KOPT-K1 (cell line): Measurements from ENCODE around the gene ACOX3.
"Not testable (repeated sequence)": the region's sequence is repeated elsewhere in the genome, so short reads cannot be mapped to it uniquely, and the experiment has no call there.

Experiments
- H3K27ac ChIP-seq: fragments of 200-600 bp; sonication (generic); 2 replicates; pipeline ENCODE4 v1.5.1; 2016; ENCODE audit warnings: antibody characterized with exemption, mild to moderate bottlenecking, low read depth, low read length; ENCODE audit not compliant: poor library complexity, severe bottlenecking
- H3K36me3 ChIP-seq: fragments of 200-600 bp; sonication (generic); 2 replicates; pipeline ENCODE4 v1.5.1; 2017; ENCODE audit warnings: antibody characterized with exemption, mild to moderate bottlenecking, low read length, moderate library complexity; ENCODE audit not compliant: insufficient read depth
- H3K9me3 ChIP-seq: fragments of 200-600 bp; sonication (generic); 2 replicates; pipeline ENCODE4 v1.5.1; 2017; ENCODE audit warnings: antibody characterized with exemption, low read length, mild to moderate bottlenecking; ENCODE audit not compliant: insufficient read depth, poor library complexity, severe bottlenecking

ACOX3 gene

GRCh38 chr4:8394806-8395205 lies 45.7 kb downstream of the ACOX3 start:
- Histone ChIP-seq H3K27ac (no peak overlapping the region), H3K9me3 (no peaks in the 10 kb centered on the region), H3K36me3 (no peaks in the 10 kb centered on the region; the same call in 1 of the 2 replicates)

- Histone ChIP-seq H3K36me3 (no peaks in the 10 kb centered on the region; the same call in 1 of the 2 replicates), H3K27ac (no peak overlapping the region), H3K9me3 (no peaks in the 10 kb centered on the region)
These were observed 46.4 kb downstream of the ACOX3 start for GRCh38 chr4:8394061-8394519.

- H3K36me3 ChIP-seq, result no peaks in the 10 kb centered on the region; the same call in 1 of the 2 replicates
- H3K9me3 ChIP-seq, result no peaks in the 10 kb centered on the region
- H3K27ac ChIP-seq, result no peak overlapping the region
These were observed 46.9 kb downstream of the ACOX3 start for GRCh38 chr4:8393593-8394038.

DNA sequence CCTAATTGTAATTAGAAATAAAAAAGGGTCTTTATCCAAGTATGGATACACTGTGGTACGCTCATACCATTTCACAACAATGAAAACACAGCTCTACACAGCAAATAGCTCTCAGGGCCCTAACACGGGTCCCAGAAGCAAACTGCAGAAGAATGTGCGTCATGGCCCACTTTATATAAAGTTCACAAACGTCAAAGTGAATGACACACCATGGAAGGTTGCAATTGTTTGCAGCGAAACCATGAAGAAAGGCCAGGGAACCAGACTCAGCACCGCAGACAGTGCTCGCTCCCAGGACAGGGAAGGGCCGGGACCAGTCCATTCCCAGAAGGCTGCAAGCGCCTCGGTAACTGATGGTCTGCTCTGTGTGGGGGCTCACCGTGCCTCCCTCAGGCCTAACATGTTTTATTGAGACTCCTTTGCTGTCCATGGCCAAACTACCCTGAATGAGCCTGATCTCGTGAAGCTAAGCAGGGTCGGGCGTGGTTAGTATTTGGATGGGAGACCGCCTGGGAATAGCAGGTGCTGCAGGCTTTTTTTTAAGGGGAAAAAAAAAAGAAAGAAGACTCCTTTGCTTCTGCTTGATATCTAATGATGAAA lies 47.8 kb downstream of the ACOX3 start:
- no peaks in the 10 kb centered on the region for H3K9me3 ChIP-seq
- H3K36me3 ChIP-seq, result no peaks in the 10 kb centered on the region; the same call in 1 of the 2 replicates
- no peak overlapping the region for H3K27ac ChIP-seq

- peaks cover 2% of the 10 kb centered on the region; the same call in 1 of the 2 replicates for H3K36me3 ChIP-seq
- no peaks in the 10 kb centered on the region for H3K9me3 ChIP-seq
- no peak overlapping the region for H3K27ac ChIP-seq
These were observed 48.6 kb downstream of the ACOX3 start for GRCh38 chr4:8391972-8392371.

DNA sequence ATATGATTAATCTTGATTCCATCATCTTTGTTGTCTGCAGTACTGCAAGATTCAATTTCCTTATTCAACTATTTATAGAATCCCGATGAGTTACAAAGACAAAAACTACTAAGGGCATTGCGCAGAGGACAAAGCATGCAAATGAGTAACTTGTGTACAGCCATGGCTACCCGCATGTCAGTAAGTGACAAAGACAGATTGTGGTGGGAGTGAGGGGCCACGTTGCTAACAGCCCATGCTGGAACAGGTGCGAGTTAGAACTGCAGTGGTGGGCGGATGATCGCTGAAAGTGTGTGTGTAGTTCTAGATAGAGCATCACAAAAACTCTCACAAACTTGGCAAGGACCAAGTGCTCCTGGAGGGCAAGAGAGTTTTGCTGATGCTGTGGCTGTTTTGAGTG lies 49.5 kb downstream of the ACOX3 start:
- peaks cover 4% of the 10 kb centered on the region; the same call in 1 of the 2 replicates for H3K36me3 ChIP-seq
- no peak overlapping the region for H3K27ac ChIP-seq
- H3K9me3 ChIP-seq, result no peaks in the 10 kb centered on the region

DNA sequence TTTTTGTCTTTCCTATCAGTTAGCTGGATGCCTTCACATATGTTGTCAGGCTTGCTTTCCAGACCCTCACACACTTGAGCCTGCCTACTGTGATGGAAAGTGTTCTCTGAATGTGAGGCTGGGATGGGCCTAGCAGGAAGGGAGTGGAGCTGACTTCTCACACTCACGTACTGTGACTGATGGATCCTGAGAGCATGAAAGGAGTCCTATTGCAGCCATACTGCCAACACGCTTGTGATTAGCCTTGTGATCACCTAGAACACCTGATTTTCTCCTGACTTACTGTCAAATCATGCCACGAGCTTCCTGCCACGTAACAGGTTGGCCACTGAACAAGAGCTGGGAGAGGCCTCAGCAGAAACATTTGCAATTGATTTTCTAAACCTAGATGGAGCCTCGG lies 49.9 kb downstream of the ACOX3 start:
- Histone ChIP-seq H3K27ac (no peak overlapping the region), H3K9me3 (no peaks in the 10 kb centered on the region), H3K36me3 (peaks cover 4% of the 10 kb centered on the region; the same call in 1 of the 2 replicates)

GRCh38 chr4:8388528-8388870 lies 52.0 kb downstream of the ACOX3 start:
- peaks cover 4% of the 10 kb centered on the region; the same call in 1 of the 2 replicates for H3K36me3 ChIP-seq
- no peak overlapping the region for H3K27ac ChIP-seq
- no peaks in the 10 kb centered on the region for H3K9me3 ChIP-seq

GRCh38 chr4:8387615-8388527 lies 52.7 kb downstream of the ACOX3 start:
- Histone ChIP-seq H3K36me3 (peaks cover 4% of the 10 kb centered on the region; the same call in 1 of the 2 replicates), H3K27ac (no peak overlapping the region), H3K9me3 (no peaks in the 10 kb centered on the region)

GRCh38 chr4:8387194-8387593 lies 53.3 kb downstream of the ACOX3 start:
- no peaks in the 10 kb centered on the region for H3K9me3 ChIP-seq
- no peak overlapping the region for H3K27ac ChIP-seq
- peaks cover 4% of the 10 kb centered on the region; the same call in 1 of the 2 replicates for H3K36me3 ChIP-seq

- Histone ChIP-seq H3K36me3 (peaks cover 4% of the 10 kb centered on the region; the same call in 1 of the 2 replicates), H3K27ac (no peak overlapping the region), H3K9me3 (no peaks in the 10 kb centered on the region)
These were observed 53.8 kb downstream of the ACOX3 start for GRCh38 chr4:8386731-8387130.

DNA sequence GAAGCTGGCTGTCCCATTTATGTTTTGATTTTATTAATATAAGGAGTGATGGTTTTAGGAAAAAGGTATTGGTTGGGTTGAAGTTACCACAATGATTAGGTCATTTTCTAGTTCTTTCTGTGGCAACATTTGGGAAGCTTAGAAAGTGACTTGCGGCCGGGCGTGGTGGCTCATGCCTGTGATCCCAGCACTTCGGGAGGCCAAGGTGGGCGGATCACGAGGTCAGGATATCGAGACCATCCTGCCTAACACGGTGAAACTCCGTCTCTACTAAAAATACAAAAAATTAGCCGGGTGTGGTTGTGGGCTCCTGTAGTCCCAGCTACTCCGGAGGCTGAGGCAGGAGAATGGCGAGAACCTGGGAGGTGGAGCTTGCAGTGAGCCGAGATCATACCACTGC lies 54.4 kb downstream of the ACOX3 start:
- H3K27ac ChIP-seq, H3K36me3 ChIP-seq, H3K9me3 ChIP-seq: not testable (repeated sequence)

GRCh38 chr4:8385611-8386010 lies 54.9 kb downstream of the ACOX3 start:
- Histone ChIP-seq H3K9me3 (no peaks in the 10 kb centered on the region), H3K27ac (no peak overlapping the region), H3K36me3 (peaks cover 4% of the 10 kb centered on the region; the same call in 1 of the 2 replicates)

DNA sequence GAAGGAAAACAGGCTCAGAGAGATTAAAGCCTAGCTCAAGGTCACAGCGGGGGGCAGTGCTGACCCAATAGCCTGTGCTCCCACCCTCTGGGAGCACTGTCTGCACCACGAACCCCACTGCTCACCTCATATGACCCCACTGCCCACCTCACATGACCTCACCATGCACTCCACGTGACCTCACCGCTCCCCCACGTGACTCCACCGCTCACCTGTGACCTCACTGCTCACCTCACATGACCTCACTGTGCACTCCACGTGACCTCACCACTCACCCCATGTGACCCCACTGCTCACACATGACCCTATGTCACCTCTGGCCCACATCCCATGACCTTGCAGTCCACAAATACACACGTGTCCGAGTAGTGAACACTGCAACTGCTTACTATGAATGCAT lies 55.4 kb downstream of the ACOX3 start:
- no peak overlapping the region for H3K27ac ChIP-seq
- H3K9me3 ChIP-seq, result no peaks in the 10 kb centered on the region
- H3K36me3 ChIP-seq, result peaks cover 4% of the 10 kb centered on the region; the same call in 1 of the 2 replicates

- Histone ChIP-seq H3K36me3 (peaks cover 4% of the 10 kb centered on the region; the same call in 1 of the 2 replicates), H3K9me3 (no peaks in the 10 kb centered on the region), H3K27ac (no peak overlapping the region)
These were observed 56.0 kb downstream of the ACOX3 start for GRCh38 chr4:8384397-8385060.
